GM19023 (cell line): ENCODE data around the gene WASL.
"Not testable (repeated sequence)": the region's sequence is repeated elsewhere in the genome, so short reads cannot be mapped to it uniquely, and the experiment has no call there.

Experiments used
- ATAC-seq: cut with Tn5 transposase; IDR thresholded peaks from one replicate; pipeline ENCODE4 v1.9.1; 2021; ENCODE audit warnings: mild to moderate bottlenecking, moderate library complexity; ENCODE audit not compliant: unreplicated experiment

WASL gene

DNA sequence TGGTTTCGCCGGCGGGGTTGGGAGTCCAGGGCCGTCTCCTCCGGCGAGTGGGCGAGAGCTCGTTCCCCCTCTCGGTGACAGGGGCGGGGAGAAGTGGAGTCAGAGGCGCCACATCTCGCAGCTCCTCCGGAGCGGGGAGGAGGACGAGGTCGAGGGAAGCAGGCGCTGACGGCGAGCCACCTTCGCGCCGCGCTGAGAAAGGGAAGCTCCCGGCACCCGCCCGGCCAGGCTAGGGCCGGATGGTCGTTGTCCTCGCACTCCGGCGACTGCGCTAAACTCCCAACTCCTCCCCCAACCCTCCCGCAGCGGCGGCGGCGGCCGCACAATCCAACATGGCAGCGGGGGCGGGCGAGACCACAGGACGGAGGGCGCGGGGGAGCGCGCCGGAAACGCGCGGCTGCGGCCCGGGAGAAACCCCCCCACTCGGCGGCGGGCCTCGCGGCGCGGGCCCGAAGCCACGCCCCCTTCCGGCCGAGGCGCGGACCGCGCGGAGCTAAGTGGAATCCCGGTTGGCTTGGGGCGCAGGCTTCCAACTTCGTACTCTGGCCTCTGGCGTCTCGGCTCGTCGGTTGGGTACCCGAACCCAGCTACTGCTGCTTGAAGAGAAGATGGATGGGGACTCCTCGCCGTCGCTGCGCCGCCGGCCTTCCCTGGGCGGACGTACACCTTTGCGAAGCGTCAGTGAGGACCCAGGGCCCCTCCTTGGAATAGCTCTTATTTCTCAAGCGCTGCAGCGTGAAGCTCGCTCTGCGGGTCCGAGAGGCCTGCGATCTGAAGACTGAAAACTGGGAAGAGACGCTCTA is at the start of gene WASL:
WASL (minus strand) TSS at position 270 of the 803 bp plus-strand sequence; CDS start at position 1, 269 bp downstream.
- ATAC-seq = peak; percentile 74

DNA sequence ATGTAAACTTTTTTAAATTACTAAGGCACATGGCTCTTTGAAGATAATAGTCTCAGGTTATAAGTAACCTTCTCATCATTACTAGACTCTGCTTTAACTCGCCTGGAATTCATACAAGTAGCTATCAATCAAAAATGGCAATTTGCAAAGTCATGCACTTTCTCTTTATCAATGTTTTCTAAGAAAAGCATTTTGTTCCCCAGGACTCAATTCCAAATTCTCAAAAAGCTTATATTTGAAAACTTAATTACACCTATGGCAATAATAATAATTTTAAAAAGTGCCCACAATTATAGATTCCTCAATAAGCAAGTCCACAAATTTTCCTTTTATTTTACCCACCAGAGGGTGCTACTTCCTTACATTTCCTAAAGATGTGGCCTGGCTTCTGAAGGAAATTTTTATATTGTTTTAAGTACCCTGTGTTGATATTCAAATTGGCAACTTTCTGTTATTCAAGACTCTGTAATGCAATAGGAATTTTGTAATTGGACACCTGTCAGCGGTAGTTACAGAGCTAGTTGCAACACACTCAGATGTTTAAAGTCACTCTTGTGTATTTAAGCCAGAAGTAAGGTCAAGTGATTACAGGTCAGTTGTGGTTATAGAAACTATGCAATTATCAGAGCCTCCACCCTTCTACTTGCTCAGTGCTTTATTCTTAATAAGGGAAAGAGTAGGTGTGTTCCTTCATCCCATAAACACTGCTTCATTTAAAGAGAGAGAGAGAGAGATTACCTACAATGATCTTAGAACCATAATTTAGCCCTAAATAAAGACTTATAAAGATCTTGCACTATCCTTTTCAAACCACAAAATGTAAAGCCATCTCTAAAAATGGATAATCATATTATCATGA is 49.1 kb upstream of the WASL start:
- no peak for ATAC-seq

DNA sequence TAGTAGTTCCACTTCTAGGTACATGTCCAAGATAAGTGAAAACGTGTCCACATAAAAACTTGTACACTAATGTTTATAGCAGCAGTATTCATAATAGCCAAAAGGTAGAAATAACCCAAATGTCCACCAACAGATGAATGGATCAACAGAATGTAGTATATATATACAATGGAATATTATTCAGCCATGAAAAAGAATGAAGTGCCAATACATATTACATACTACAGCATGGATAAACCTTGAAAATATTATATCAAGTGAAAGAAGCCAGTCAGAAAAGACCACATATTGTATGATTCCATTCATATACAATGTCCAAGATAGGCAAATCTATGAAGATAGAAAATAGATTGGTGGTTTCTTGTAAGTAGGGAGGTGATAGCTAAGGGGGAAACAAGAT is 47.8 kb upstream of the WASL start:
- ATAC-seq = no peak

DNA sequence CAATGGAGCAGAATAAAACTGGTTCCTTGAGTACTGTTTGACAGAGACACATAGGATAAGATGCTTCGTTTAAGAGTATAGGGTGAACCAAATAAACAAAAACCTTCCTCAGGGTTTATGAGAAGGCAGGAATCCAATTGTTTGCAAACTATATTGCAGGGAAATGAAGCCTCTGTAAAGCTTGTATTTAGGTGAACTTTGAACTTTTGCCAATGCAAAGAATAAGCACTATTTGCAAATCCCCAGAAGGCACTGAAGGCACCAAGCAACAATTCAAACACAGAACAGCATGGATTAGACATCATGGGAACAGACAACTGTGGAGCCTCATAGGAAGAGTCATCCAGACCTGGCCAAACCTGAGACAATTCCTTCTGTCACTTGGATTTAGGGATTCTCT is 47.1 kb upstream of the WASL start:
- ATAC-seq = no peak

DNA sequence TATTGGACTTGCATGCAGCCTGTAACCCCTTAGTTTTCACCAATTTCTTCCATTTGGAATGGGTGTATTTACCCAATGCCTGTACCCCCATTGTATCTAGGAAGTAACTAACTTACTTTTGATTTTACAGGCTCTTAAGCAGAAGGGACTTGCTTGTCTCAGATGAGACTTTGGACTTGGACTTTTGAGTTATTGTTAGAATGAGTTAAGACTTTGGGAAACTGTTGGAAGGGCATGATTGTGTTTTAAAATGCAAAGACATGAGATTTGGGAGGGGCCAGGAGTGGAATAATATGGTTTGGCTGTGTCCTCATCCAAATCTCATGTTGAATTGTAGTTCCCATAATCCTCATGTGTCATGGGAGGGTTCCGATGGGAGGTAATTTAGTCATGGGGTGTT is 46.3 kb upstream of the WASL start:
- ATAC-seq = not testable (repeated sequence)

DNA sequence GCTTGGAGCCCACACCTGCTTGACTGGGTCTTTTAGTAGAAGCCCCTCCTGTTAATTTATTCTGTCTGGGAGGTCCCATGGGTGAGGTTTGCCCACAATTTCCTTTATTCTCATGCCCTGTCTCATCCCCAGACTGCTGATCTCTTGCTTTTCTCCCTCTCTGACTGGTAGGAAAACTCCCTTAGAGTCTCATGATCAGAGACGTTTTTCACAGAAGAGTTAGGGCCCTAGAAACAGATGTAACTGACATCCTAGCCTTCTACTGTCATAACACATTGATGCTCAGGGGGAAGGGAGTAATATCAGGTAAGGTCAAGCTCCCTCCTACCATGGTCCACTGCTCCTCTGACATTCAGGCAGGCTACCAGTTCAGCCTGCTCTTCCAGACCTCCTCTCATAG is 43.7 kb upstream of the WASL start:
- ATAC-seq = peak; percentile 65

DNA sequence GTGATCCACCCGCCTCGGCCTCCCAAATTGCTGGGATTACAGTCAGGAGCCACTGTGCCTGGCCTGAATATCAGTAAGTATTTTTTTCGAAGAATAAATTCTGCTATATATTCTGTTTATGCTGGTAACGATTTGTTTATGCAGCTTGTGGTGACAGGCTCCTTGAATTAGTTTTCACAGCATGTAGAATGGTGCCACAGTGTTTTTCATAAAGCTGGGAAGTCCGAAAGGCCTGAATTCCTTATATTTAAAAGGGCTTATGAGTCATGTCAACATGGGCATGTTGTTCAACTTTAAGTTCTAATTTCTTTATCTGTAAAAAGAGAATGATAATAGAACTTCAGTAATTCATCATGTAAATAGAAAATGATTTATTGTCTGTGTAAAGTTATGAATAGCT is 42.2 kb upstream of the WASL start:
- ATAC-seq = no peak

DNA sequence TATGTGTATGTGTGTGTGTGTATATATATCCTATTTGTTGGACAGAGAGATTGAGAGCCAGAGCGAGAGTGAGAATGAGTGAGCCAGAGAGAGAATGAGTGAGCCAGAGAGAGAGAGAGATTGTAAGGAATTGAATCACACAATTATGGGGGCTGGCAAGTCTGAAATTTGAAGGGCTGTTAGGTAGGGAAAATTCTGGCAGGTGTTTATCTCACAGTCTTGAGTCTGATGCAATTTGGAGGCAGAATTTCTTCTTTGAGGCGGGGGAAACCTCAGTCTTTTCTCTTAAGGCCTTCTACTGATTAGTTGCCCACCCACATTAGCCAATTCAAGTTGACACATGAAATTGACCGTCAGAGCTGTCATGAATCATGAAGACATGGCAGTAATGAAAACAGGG is 41.0 kb upstream of the WASL start:
- no peak for ATAC-seq

DNA sequence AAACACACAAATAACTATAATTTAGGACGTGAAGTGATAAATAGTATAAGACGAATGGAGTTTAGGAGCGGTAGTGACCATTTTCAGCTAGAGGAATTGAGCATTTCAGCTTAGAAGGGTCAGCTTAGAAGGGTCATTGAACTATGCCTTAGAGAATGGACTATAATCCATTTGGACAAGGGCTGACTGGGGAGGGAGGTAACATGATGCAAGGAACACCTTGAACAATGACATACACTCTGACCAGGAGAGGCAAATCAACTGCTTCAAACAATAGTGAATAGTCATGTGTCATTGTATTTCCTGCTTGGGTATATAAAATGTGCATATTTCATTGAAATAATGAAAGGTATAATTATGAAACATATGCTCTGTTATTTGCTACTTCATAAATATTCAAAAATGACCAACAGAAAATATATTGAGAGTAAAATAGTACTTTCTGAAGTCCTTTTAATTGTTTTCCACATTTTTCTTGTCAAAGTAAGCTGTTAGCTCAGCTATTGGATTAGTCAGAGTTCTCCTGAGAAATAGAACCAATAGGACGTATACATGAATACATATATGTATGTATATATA is 40.5 kb upstream of the WASL start:
- ATAC-seq = no peak

DNA sequence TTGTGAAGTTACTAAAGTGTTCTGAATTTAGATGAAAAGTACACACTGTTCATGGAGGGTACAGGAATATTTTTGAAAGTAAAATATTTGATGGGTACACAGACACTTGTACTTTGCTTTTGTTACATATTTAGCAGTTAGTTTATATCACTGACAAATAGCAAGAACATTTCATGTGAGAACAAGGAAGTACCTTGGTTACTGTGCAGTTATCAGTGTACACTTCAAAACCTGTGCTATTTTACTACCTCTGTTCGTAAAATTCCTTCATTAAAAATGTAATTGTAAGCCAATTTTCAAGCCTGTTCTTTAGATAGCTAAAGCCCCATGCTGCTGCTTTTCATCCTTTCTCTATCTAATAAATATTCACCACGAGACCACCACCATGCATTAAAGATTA is 39.8 kb upstream of the WASL start:
- no peak for ATAC-seq

DNA sequence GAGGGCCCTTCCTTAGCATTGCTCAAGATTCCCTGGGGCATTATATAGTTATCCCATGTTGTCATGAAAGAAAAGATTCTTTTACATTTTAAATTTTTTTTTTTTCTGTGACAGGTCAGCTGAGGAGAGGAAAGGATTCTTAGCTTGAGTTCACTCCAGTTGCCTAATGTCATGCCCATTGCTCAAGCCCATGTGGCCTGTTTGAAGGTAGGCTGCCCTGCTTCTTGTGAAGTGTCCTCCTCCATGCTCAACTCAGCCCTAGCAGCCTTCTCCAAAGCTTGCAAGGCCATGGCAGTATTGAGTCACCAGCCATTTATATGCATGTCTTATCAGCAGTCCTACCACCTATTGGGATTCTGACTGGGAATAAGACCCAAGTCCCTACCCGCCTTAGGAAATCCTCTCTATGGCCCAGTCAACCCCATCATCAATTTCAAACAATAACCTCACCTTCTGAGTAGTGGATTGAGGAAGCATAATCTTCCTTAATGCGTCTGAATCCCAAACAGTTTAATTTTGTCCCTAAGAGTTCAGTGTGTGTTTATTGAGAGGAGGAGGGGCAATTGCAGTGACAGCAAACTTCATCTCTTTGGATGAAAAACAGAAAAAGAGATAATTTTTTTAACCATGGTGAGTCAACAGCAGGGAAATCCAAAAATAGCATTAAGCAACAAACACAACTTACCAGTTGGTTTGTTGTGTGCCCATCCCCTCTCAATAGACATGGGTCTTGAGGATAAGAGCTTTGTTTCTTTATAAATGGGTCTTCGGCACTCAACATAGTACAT is 38.6 kb upstream of the WASL start:
- ATAC-seq = no peak

DNA sequence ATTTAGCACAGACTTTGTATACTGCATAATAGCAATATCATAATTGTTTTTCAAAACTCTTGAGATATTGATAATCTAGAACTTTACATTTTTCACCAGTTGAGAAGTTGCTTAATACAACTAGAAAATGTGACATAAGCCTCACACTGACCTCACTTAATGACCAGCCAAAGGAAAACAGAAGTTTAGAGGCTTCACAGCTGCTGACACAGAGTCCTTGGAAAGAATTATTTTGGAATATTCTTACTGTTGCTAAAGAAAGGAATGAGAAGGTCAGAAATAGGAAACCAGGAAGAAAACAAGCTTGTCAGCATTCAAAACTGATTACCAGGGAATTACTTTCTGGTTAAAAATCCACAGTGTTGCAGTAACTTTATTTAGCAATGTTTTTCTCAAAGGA is 35.5 kb upstream of the WASL start:
- no peak for ATAC-seq

DNA sequence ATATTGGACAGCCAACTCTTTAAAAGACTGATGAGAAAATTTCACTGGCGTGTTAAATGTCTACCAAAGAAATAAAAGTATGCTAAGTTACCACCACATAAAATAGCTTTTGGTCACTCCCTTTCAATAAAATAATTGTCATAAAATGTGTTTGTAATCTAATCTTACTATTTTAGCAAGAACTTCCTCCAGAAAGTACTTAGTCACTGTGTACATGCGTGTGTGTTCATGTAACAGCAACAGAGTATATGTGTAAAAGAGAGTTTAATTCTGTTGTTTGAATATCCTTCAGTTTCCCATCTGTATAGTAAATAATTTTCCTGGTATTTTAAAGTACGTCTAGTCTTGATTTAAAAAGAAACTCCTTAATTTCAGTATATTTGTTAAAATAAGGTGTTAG is 35.0 kb upstream of the WASL start:
- no peak for ATAC-seq

DNA sequence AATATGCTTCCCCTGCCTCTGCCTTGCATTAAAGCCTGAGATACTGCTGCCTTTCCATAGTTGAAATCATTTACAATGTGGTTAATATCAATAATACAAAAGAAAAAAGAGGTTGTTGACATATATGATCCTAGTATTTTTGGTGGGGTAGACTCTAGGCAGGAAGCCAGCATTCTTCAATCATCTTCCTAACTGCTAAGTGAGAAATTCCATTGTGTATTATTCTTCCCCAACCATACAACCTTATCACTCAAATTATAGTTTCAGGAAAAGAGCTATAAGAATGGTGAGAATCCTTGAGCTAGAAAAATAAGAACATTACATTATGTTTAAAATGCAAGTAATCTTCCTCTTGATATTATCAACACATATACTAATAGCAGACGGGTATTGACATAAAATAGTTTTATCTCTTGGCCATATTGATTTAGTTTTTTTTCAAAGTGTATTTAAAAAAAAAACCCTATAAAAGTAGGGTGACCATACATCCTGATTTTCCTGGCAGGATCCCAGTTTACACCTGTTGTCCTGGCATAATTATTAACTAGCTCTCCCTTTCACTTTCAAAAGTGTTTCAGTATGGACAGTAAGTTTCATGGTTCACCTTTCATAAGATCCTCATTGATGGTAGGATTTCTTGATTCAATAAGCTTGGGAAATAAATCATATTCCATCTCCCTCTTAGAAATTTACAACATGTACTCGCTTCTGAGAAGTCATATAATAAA is 33.4 kb upstream of the WASL start:
- ATAC-seq = no peak

DNA sequence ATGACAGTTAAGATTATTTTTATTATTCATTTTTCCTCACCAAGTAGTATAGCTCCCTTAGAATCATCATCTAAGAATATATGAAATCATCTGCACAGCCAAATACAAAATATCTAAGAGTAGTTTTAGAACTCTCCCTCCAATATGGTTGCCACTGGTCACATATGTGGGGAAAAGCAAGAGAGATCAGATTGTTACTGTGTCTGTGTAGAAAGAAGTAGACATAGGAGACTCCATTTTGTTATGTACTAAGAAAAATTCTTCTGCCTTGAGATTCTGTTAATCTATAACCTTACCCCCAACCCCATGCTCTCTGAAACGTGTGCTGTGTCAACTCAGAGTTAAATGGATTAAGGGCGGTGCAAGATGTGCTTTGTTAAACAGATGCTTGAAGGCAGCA is 31.7 kb upstream of the WASL start:
- ATAC-seq = not testable (repeated sequence)

DNA sequence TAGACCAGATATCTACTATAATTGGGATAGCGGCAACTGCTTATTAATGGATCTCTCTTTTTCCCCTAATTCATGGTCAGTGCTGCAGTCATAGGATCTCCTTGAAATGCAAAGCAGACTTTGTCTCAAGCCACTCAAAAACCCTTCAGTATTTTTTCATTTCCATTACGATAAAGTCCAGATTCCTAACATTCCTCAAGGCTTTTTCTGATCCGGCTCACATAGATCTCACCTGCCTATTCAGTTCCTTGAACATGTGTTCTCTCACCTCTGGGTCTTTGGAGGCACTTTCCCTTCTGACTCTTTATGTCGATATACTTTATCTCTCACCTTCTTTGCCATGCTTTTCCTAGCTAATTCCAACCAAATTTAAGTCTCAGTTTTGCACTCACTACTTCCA is 25.7 kb upstream of the WASL start:
- ATAC-seq = no peak

DNA sequence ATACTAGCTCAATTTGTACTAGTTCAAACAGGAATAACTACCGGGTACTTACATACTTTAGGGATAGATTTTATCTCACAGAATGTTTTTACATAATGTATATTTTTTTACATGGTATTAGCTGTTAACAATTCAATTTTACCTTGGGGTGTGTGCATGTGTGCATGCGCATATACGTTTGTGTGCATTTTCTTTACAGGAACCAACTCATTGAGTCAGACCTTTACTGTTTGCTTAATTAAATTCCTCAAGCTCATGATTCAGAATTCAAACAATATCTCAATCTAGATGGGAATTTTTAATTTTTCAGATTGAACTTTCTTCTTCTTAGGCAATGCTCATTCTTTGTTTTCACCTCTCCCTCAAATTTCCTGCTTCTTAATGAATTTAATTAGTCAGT is 24.7 kb upstream of the WASL start:
- ATAC-seq = no peak

DNA sequence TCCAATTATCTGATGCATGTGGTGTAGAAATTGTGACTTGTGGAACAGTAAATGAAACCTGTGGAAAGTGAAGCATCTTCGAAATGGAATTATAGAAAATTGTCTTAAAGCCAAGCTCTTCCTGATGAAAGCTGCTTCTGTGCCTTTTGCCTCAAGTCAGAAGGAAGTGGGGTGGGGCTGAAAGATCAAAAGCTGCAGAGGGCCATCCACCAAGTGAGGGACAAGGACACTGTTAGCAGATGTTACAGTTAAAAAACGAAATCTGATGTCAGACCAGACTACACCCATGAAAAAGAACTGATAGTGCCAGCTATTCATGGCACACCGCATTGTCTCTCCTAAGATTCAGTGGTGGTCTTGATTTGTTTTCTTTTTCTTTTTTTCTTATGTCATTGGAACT is 23.8 kb upstream of the WASL start:
- ATAC-seq = no peak

DNA sequence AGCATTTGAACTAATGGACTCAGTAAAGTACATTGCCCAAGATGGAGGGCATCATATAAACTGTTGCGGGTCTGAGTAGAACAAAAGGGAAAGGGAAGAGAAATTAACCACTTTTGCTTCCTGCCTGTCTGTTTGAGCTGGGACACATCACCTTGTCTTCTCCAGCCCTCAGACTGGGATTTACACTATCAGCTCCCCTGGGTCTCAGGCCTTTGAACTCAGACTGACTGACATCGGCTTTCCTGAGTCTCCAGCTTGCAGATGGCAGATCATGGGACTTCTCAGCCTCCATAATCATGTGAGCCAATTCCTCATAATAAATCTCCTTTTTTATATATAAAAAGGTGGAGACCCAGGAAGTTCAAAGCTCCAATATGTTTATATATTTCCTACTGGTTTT is 23.0 kb upstream of the WASL start:
- ATAC-seq = no peak

DNA sequence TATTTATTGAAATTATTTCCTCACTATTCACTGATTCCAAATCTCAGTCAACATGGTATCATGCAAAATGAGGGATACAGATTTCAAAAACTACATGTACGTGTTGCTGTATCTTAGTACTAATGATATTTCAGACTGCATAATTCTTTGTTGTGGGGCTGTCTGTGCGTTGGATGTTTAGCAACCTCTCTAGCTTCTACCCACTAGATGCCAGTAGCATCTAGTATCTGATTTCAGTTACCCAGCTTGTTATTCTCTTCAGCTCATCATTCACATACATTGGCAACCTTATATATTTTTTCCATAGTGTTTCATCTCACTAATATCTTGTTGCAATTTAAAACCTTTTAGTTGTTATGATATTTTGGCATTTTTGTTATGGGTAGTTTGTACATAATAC is 22.5 kb upstream of the WASL start:
- no peak for ATAC-seq
